Fibroblast of lung (primary cell): Measurements from ENCODE around the gene SSBP3.

Experiments used
- EZH2 ChIP-seq: IDR thresholded peaks from 2 replicates; pipeline ENCODE4 v1.5.1; 2012; ENCODE audit warnings: low read length, control low read depth, mild to moderate bottlenecking; ENCODE audit errors: missing control alignments
- TF ChIP-seq, protein P1 (sequence below), 2 donors: IDR thresholded peaks in 1 of 2; conservative IDR thresholded peaks in 1 of 2; 1 replicate in 1 of 2; 2 replicates in 1 of 2; pipeline ENCODE4 v1.5.1; 2011 to 2012; ENCODE audit warnings: low read length in 2 of 2, control low read depth in 1 of 2, inconsistent platforms in 1 of 2, low read depth in 1 of 2, mild to moderate bottlenecking in 1 of 2

DNA sequence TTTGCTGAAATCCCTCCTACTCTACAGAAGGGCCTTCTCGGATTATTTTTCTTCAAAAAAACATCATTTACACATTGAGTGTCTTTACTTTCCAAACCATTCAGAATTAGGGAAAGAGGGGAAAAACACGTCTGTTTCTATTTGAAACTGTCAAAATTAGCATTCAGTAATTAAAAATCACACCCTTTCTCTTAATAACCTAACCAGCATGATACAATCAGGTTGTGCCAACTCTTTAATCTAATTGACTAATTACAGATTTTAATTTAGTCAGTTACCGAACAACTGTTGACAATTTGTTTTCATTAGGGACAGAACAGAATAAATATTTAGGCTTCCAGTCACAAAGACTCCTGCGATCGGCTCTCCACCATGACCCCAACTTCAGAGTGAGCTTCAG lies 18.8 kb downstream of the SSBP3 start:
- TF ChIP-seq, protein P1, sequence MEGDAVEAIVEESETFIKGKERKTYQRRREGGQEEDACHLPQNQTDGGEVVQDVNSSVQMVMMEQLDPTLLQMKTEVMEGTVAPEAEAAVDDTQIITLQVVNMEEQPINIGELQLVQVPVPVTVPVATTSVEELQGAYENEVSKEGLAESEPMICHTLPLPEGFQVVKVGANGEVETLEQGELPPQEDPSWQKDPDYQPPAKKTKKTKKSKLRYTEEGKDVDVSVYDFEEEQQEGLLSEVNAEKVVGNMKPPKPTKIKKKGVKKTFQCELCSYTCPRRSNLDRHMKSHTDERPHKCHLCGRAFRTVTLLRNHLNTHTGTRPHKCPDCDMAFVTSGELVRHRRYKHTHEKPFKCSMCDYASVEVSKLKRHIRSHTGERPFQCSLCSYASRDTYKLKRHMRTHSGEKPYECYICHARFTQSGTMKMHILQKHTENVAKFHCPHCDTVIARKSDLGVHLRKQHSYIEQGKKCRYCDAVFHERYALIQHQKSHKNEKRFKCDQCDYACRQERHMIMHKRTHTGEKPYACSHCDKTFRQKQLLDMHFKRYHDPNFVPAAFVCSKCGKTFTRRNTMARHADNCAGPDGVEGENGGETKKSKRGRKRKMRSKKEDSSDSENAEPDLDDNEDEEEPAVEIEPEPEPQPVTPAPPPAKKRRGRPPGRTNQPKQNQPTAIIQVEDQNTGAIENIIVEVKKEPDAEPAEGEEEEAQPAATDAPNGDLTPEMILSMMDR (conservative IDR thresholded peaks at IDR 0.05 in 1 of 2, IDR thresholded peaks at IDR 0.05 in 1 of 2; ENCODE audit: low read depth in 1 of 2, low read length in 2 of 2), result no peak
- TF ChIP-seq EZH2, result no peak
